GM12878 (cell line): ENCODE results near the gene TAS2R14. TPM values are rescaled to one million over a fixed set of nuclear protein-coding genes. Genes with fewer than 3 reads are reported as not detected.

Experiments used
- ATAC-seq: fragments of 200-7000 bp; cut with Tn5 transposase; 3 replicates; pipeline ENCODE4 v1.9.1; 2020; ENCODE audit warnings: mild to moderate bottlenecking, moderate library complexity
- BruUV-seq: library from RNA; stranded (reverse); fragments of 400-500 nt; replicated peaks from 2 replicates; lab custom pipeline; 2021; lab: Mats Ljungman, UMichigan
- CTCF ChIA-PET: fragments of 300-600 bp; sonication (Branson Sonifier 250); formaldehyde crosslinking; extraction: SDS; loops from one replicate; lab custom pipeline; 2021; ENCODE audit warnings: inconsistent platforms; lab: Yijun Ruan, JAX
- POLR2A ChIA-PET: fragments of 350-600 bp; formaldehyde crosslinking; extraction: SDS; loops from one replicate; lab custom pipeline; 2021; ENCODE audit warnings: inconsistent platforms; lab: Charles Lee
- RAD21 ChIA-PET: fragments of 300-600 bp; sonication (Branson Sonifier 250); formaldehyde crosslinking; loops from one replicate; lab custom pipeline; 2023; ENCODE audit warnings: antibody characterized with exemption; ENCODE audit not compliant: unreplicated experiment; lab: Charles Lee
- SMC1A ChIA-PET: fragments of 300-600 bp; sonication (Branson Sonifier 250); formaldehyde crosslinking; loops from one replicate; lab custom pipeline; 2023; ENCODE audit not compliant: unreplicated experiment, uncharacterized antibody; lab: Charles Lee
- DNase-seq: peaks from one replicate; pipeline ENCODE4 v3.0.0-alpha.2; 2011; ENCODE audit warnings: low read depth, low spot score
- FAIRE-seq: peaks from 3 replicates; lab custom pipeline; 2011; peaks lifted over from hg19 to GRCh38; lab: Jason Lieb, UNC
- H2AFZ ChIP-seq: 2 replicates; pipeline ENCODE4 v1.6.0; 2011; ENCODE audit warnings: low read depth, low read length, control low read depth; ENCODE audit not compliant: control insufficient read depth
- H3K27ac ChIP-seq: 2 replicates; pipeline ENCODE4 v1.5.1; 2011; ENCODE audit warnings: control low read depth; ENCODE audit not compliant: control insufficient read depth, insufficient read depth
- H3K27me3 ChIP-seq, 2 experiments: replicated peaks in 1 of 2; 2 replicates each; pipeline versions ENCODE4 v1.6.0 to v1.6.1; 2011; ENCODE audit warnings: low read length in 1 of 2; ENCODE audit not compliant: control insufficient read depth in 2 of 2, insufficient read depth in 2 of 2
- H3K36me3 ChIP-seq, 2 experiments: 2 replicates each; pipeline ENCODE4 v1.5.1; 2011; ENCODE audit warnings: low read length in 1 of 2; ENCODE audit not compliant: control insufficient read depth in 2 of 2, insufficient read depth in 2 of 2
- H3K4me1 ChIP-seq: 2 replicates; pipeline ENCODE4 v1.6.1; 2011; ENCODE audit warnings: mild to moderate bottlenecking, low read length, moderate library complexity, mixed read lengths; ENCODE audit not compliant: control insufficient read depth, insufficient read depth
- H3K4me2 ChIP-seq: 2 replicates; pipeline ENCODE4 v1.6.0; 2011; ENCODE audit warnings: control low read depth; ENCODE audit not compliant: control insufficient read depth, insufficient read depth
- H3K4me3 ChIP-seq: fragments of 200-600 bp; sonication (generic); 2 replicates; pipeline ENCODE4 v1.5.1; 2016
- H3K79me2 ChIP-seq: 2 replicates; pipeline ENCODE4 v1.6.0; 2011; ENCODE audit warnings: low read length; ENCODE audit not compliant: control insufficient read depth, insufficient read depth
- H3K9ac ChIP-seq: 2 replicates; pipeline ENCODE4 v1.8.0; 2011; ENCODE audit warnings: low read length, control low read depth, mixed read lengths; ENCODE audit not compliant: control insufficient read depth, insufficient read depth
- H3K9me3 ChIP-seq: replicated peaks from 3 replicates; pipeline ENCODE4 v1.5.1; 2011; ENCODE audit warnings: mild to moderate bottlenecking, low read length; ENCODE audit not compliant: control insufficient read depth, insufficient read depth
- H4K20me1 ChIP-seq: 2 replicates; pipeline ENCODE4 v1.6.0; 2011; ENCODE audit not compliant: control insufficient read depth, insufficient read depth
- BCL3 ChIP-seq: IDR thresholded peaks from 2 replicates; pipeline ENCODE4 v1.6.1; 2011; ENCODE audit warnings: borderline replicate concordance, low read depth, mild to moderate bottlenecking, moderate library complexity, low read length; ENCODE audit not compliant: insufficient read depth, poor library complexity, severe bottlenecking
- KLF5 ChIP-seq: fragments of 450-650 bp; IDR thresholded peaks from 2 replicates; pipeline ENCODE4 v1.6.1; 2014; ENCODE audit warnings: mild to moderate bottlenecking; ENCODE audit not compliant: partially characterized antibody
- PRDM15 ChIP-seq: fragments of 450-650 bp; formaldehyde crosslinking; IDR thresholded peaks from 2 replicates; pipeline ENCODE4 v1.4.0; 2020; ENCODE audit warnings: mild to moderate bottlenecking, moderate library complexity
- RELB ChIP-seq: fragments of 450-650 bp; IDR thresholded peaks from 2 replicates; pipeline ENCODE4 v1.6.1; 2017; ENCODE audit warnings: low read depth, mild to moderate bottlenecking, moderate library complexity
- SREBF1 ChIP-seq: IDR thresholded peaks from 2 replicates; pipeline ENCODE4 v1.6.1; 2012; ENCODE audit warnings: mild to moderate bottlenecking, low read length
- STAT3 ChIP-seq: IDR thresholded peaks from 2 replicates; pipeline ENCODE4 v1.6.1; 2011; ENCODE audit warnings: low read depth, low read length, improper control_type of control experiment
- ZBTB40 ChIP-seq: fragments of 450-650 bp; IDR thresholded peaks from 2 replicates; pipeline ENCODE4 v1.6.1; 2016; ENCODE audit warnings: mild to moderate bottlenecking, moderate library complexity, borderline replicate concordance
- ZNF687 ChIP-seq: fragments of 450-650 bp; IDR thresholded peaks from 2 replicates; pipeline ENCODE4 v1.6.1; 2017; ENCODE audit warnings: mild to moderate bottlenecking, moderate library complexity
- in situ Hi-C: fragments of 300-500 bp; cut with MboI; formaldehyde crosslinking; loops from 9 replicates; pipeline ENCODE4 v1.14.3; 2018; ENCODE audit warnings: mixed read lengths
- intact Hi-C: fragments of 100-400 bp; cut with micrococcal nuclease; formaldehyde crosslinking; loops from one replicate; pipeline ENCODE4 v1.14.2; 2022; ENCODE audit not compliant: unreplicated experiment
- polyA plus RNA-seq, 11 experiments: library from polyadenylated mRNA; depleted of rRNA in 4 of 11; unstranded in 6 of 11; stranded (reverse) in 5 of 11; fragments of >200 nt; fragmentation: Nextera tagmentation in 4 of 11; fragmentation: Illumina TruSeq in 1 of 11; extraction: Ambion mirVana in 4 of 11; extraction: Trizol in 1 of 11; gene quantifications; 1 replicate in 1 of 11; 2 replicates in 10 of 11; pipeline versions ENCODE4 v1.2.1 to v1.2.3, GENCODE V29; 2011 to 2016; ENCODE audit warnings: inconsistent platforms in 2 of 11, missing spikeins in 2 of 11, low read depth in 1 of 11
- total RNA-seq, 4 experiments: library from RNA; depleted of rRNA in 3 of 4; stranded (reverse); fragments of >200 nt in 3 of 4; fragmentation: Illumina TruSeq in 1 of 4; extraction: Trizol in 1 of 4; gene quantifications; 2 replicates each; pipeline versions ENCODE4 v1.2.1 to v1.2.3, GENCODE V29; 2013 to 2021

Gene TAS2R14
- total and polyA plus RNA-seq, 10 of the 15 experiments (the other 5 are each of a cell fraction or from before 2014, with no cell fraction given): 1.2 to 4.4 (median 2.2) TPM

- no peaks in the 10 kb centered on the region for H4K20me1 ChIP-seq
- no TSS peak for BruUV-seq
- H3K79me2 ChIP-seq: no peaks in the 10 kb centered on the region
- H3K27me3 ChIP-seq: no peaks in the 10 kb centered on the region
- no peak overlapping the region for H3K4me2 ChIP-seq
- ChIA-PET SMC1A (interaction anchor here (1.2 kb wide), 1 partner anchor 32 kb away, joined by 3 read pairs; no protein-coding TSS in a partner anchor), POLR2A (interaction anchor here (0.6 kb wide), 1 partner anchor 1725 kb away, joined by 5 read pairs; no protein-coding TSS in a partner anchor), RAD21 (no interaction called here), CTCF (no interaction called here)
- ATAC-seq (no peak), DNase-seq (no peak), FAIRE-seq (no peak)
- no peak overlapping the region for H3K27ac ChIP-seq
- no peaks in the 10 kb centered on the region for H3K36me3 ChIP-seq
- no peak overlapping the region for H3K9ac ChIP-seq
- intact Hi-C loops: no loop called here
- H3K4me1 ChIP-seq: no peaks in the 10 kb centered on the region
- H3K9me3 ChIP-seq: no peaks in the 10 kb centered on the region
- no peak overlapping the region for H2AFZ ChIP-seq
- in situ Hi-C loops: no loop called here
- H3K4me3 ChIP-seq: no peak overlapping the region
- TF ChIP-seq ZNF687 (no peak), SREBF1 (no peak), KLF5 (no peak), ZBTB40 (no peak), RELB (no peak), BCL3 (no peak), PRDM15 (CRISPR knock-in tag) (no peak), STAT3 (no peak)
Observed at GRCh38 chr12:10889226-10889625, 49.8 kb downstream of the TAS2R14 start.
